B cell (primary cell): ENCODE measurements around the gene ATAD5. TPM values are rescaled to one million over a fixed set of nuclear protein-coding genes. Genes with fewer than 3 reads are reported as not detected.
A peak's percentile ranks its signal among the peaks of the same experiment; 100 is the strongest.

Source experiments
- ATAC-seq: fragments of 200-7000 bp; cut with Tn5 transposase; one replicate; pipeline ENCODE4 v1.10.0; 2021; ENCODE audit warnings: low read depth, mild to moderate bottlenecking, moderate number of reproducible peaks, moderate library complexity
- CTCF ChIA-PET: fragments of 350-600 bp; sonication (Branson Sonifier 250); formaldehyde crosslinking; loops from one replicate; lab custom pipeline; 2021; ENCODE audit warnings: antibody characterized with exemption, inconsistent platforms; lab: Charles Lee
- POLR2A ChIA-PET: fragments of 350-600 bp; sonication (Branson Sonifier 250); formaldehyde crosslinking; loops from one replicate; lab custom pipeline; 2021; ENCODE audit warnings: antibody characterized with exemption; lab: Charles Lee
- DNase-seq: peaks from one replicate; pipeline ENCODE4 v3.0.0; 2013
- H2AFZ ChIP-seq: 2 replicates; pipeline ENCODE4 v1.6.1; 2012; ENCODE audit warnings: mild to moderate bottlenecking, low read depth, low read length; ENCODE audit not compliant: insufficient read depth, poor library complexity, severe bottlenecking
- H3K27ac ChIP-seq, 2 donors: 1 replicate in 1 of 2; 2 replicates in 1 of 2; pipeline ENCODE4 v1.5.1; 2012 to 2013; ENCODE audit warnings: low read length in 2 of 2, mild to moderate bottlenecking in 2 of 2, moderate library complexity in 1 of 2
- H3K27me3 ChIP-seq, 4 experiments: fragments of 200-600 bp in 1 of 4; sonication (generic) in 1 of 4; replicated peaks in 1 of 4; 1 replicate in 2 of 4; 2 replicates in 2 of 4; pipeline versions ENCODE4 v1.6.1 to v1.7.0; 2013 to 2016; ENCODE audit warnings: low read length in 3 of 4, mild to moderate bottlenecking in 2 of 4, mixed read lengths in 1 of 4, moderate library complexity in 1 of 4; ENCODE audit not compliant: insufficient read depth in 4 of 4, control insufficient read depth in 3 of 4; ENCODE audit errors: control extremely low read depth in 1 of 4
- H3K36me3 ChIP-seq, 2 experiments: replicated peaks in 1 of 2; 1 replicate in 1 of 2; 2 replicates in 1 of 2; pipeline versions ENCODE4 v1.6.1 to v1.7.1; 2013; ENCODE audit warnings: low read length in 1 of 2; ENCODE audit not compliant: insufficient read depth in 2 of 2, control insufficient read depth in 1 of 2; ENCODE audit errors: control extremely low read depth in 1 of 2, extremely low read depth in 1 of 2
- H3K4me1 ChIP-seq, 2 donors: fragments of 200-600 bp in 1 of 2; sonication (generic) in 1 of 2; 1 replicate in 1 of 2; 2 replicates in 1 of 2; pipeline versions ENCODE4 v1.5.1 to v1.6.1; 2013 to 2017; ENCODE audit warnings: low read length in 2 of 2; ENCODE audit not compliant: control insufficient read depth in 2 of 2, insufficient read depth in 2 of 2
- H3K4me2 ChIP-seq: replicated peaks from 2 replicates; pipeline ENCODE3; 2012; ENCODE audit warnings: mild to moderate bottlenecking, low read depth, low read length; ENCODE audit not compliant: poor library complexity, severe bottlenecking
- H3K4me3 ChIP-seq, 5 experiments: fragments of 200-600 bp in 1 of 5; sonication (generic) in 1 of 5; 1 replicate in 3 of 5; 2 replicates in 2 of 5; pipeline versions ENCODE4 v1.5.1 to v1.7.0; 2011 to 2016; ENCODE audit warnings: low read length in 4 of 5, mild to moderate bottlenecking in 4 of 5, low read depth in 2 of 5, control low read depth in 1 of 5, moderate library complexity in 1 of 5; ENCODE audit not compliant: insufficient read depth in 1 of 5; ENCODE audit errors: control extremely low read depth in 1 of 5, extremely low read depth in 1 of 5
- H3K79me2 ChIP-seq: fragments of 200-600 bp; sonication (generic); one replicate; pipeline ENCODE4 v1.6.0; 2016; ENCODE audit warnings: low read length; ENCODE audit not compliant: control insufficient read depth, insufficient read depth
- H3K9ac ChIP-seq: fragments of 200-600 bp; sonication (generic); 2 replicates; pipeline ENCODE4 v1.6.1; 2017; ENCODE audit warnings: mild to moderate bottlenecking, low read length, moderate library complexity
- H3K9me3 ChIP-seq, 3 donors: one replicate each; pipeline versions ENCODE4 v1.6.1 to v1.7.1; 2013; ENCODE audit warnings: low read length in 2 of 3; ENCODE audit not compliant: control insufficient read depth in 2 of 3, insufficient read depth in 1 of 3; ENCODE audit errors: control extremely low read depth in 1 of 3
- H4K20me1 ChIP-seq: 2 replicates; pipeline ENCODE4 v1.6.0; 2012; ENCODE audit warnings: mild to moderate bottlenecking, low read length; ENCODE audit not compliant: insufficient read depth, control insufficient read depth, poor library complexity, severe bottlenecking
- H3K27ac Mint-ChIP-seq: one replicate; pipeline ENCODE4 v1.8.0; 2021; ENCODE audit warnings: mixed read lengths
- H3K27me3 Mint-ChIP-seq: one replicate; pipeline ENCODE4 v1.8.0; 2021; ENCODE audit warnings: mixed read lengths
- H3K4me1 Mint-ChIP-seq: one replicate; pipeline ENCODE4 v1.8.0; 2021; ENCODE audit warnings: mixed read lengths
- H3K4me3 Mint-ChIP-seq: one replicate; pipeline ENCODE4 v1.8.0; 2021; ENCODE audit warnings: mixed read lengths
- H3K9me3 Mint-ChIP-seq: one replicate; pipeline ENCODE4 v1.8.0; 2022; ENCODE audit warnings: mixed read lengths; ENCODE audit not compliant: insufficient read depth
- EZH2 ChIP-seq: IDR thresholded peaks from 2 replicates; pipeline ENCODE4 v1.6.1; 2012; ENCODE audit warnings: borderline replicate concordance, low read depth, mild to moderate bottlenecking, moderate library complexity, low read length; ENCODE audit not compliant: insufficient read depth, poor library complexity, severe bottlenecking
- WGBS: methylation state at CpG from one replicate; pipeline ENCODE4 v1.1.5; 2013; ENCODE audit warnings: missing lambda C conversion rate; ENCODE audit not compliant: insufficient coverage; 5-methylcytosine and 5-hydroxymethylcytosine counted together
- intact Hi-C: fragments of 100-400 bp; cut with micrococcal nuclease; formaldehyde crosslinking; loops from one replicate; pipeline ENCODE4 v1.10.0; 2022
- polyA plus RNA-seq: library from polyadenylated mRNA; depleted of rRNA; stranded (reverse); fragments of >200 nt; gene quantifications from 2 replicates; pipeline ENCODE4 v1.2.3, GENCODE V29; 2012
- total RNA-seq, 2 donors: library from RNA; stranded (reverse); fragments of 120-200 nt in 1 of 2; gene quantifications; 1 replicate in 1 of 2; 2 replicates in 1 of 2; pipeline versions ENCODE4 v1.2.3 to v1.2.4, GENCODE V29; 2013 to 2022
- TF ChIP-seq, protein P1 (sequence below): fragments of 200-600 bp; IDR thresholded peaks from one replicate; pipeline ENCODE4 v1.8.0; 2022; ENCODE audit warnings: antibody characterized with exemption, mild to moderate bottlenecking

ATAD5 gene
- total and polyA plus RNA-seq, 2 donors (not counting 1 experiment from before 2014, with no cell fraction given), result 1.2 to 7.3 TPM

DNA sequence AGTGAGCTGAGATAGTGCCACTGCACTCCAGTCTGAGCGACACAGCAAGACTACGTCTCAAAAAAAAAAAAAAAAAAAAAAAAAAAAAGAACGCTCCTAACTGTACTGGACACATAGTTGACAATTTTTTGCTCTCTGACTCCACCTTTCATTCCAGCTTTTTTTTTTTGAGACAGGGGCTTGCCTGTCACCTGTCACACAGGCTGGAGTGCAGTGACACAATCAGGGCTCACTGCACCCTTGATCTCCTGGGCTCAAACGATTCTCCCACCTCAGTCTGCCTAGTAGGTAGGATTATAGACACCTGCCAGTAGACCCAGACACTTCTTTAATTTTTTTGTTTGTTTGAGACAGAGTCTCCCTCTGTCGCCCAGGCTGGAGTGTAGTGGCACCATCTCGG, 4.7 kb upstream of the ATAD5 start:
- Histone ChIP-seq H3K4me3 (no peak overlapping the region), H3K27ac (no peak overlapping the region), H3K79me2 (peaks cover 42% of the 10 kb centered on the region), H3K27me3 (no peaks in the 10 kb centered on the region), H3K36me3 (no peaks in the 10 kb centered on the region), H4K20me1 (peaks cover 15% of the 10 kb centered on the region), H3K4me2 (no peak overlapping the region), H3K9me3 (no peaks in the 10 kb centered on the region), H3K4me1 (peaks cover 21 to 26% of the 10 kb centered on the region in 2 donors), H3K9ac (no peak overlapping the region), H2AFZ (no peak overlapping the region)
- ChIA-PET POLR2A (interaction anchor here (0.7 kb wide), 1 partner anchor 63 kb away, joined by 5 read pairs; no protein-coding TSS in a partner anchor), CTCF (interaction anchor here (1.0 to 11.7 kb wide), 5 partner anchors 11 to 442 kb away, joined by 3 to 207 read pairs (median 5); partner anchors contain the start of gene GOSR1)
- intact Hi-C loops, result loop anchor here (10.0 kb wide), 1 partner anchor 452 kb away; the partner anchor contains the start of gene CPD
- Mint-ChIP-seq H3K4me3 (no peak overlapping the region), H3K4me1 (peaks cover 28% of the 10 kb centered on the region), H3K9me3 (no peaks in the 10 kb centered on the region), H3K27me3 (no peaks in the 10 kb centered on the region), H3K27ac (no peak overlapping the region)
- 60% methylated on average over 1 of the region's 6 CpGs for WGBS
- DNase-seq (no peak), ATAC-seq (no peak)
- no peak for TF ChIP-seq EZH2

DNA sequence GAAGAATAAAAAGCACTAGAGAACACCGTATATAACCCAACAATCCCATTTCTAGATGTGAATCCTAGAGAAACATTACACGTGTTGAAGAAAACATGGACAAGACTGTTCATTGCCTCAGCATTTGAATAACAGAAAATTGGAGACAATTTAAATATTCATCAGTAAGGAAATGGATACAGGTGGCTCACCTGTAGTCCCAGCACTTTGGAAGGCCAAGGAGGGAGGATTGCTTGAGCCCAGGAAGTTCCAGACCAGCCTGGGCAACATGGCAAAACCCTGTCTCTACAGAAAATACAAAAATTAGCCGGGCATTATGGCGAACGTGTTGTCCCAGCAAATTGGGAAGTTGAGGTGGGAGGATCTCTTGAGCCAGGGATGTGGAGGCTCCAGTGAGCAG, 2.7 kb upstream of the ATAD5 start:
- ChIA-PET CTCF (interaction anchor here (11.7 kb wide), 1 partner anchor 21 kb away, joined by 207 read pairs; no protein-coding TSS in a partner anchor), POLR2A (no interaction called here)
- H3K4me3 Mint-ChIP-seq, result peak overlapping the region; percentile 19
- TF ChIP-seq, protein P1, sequence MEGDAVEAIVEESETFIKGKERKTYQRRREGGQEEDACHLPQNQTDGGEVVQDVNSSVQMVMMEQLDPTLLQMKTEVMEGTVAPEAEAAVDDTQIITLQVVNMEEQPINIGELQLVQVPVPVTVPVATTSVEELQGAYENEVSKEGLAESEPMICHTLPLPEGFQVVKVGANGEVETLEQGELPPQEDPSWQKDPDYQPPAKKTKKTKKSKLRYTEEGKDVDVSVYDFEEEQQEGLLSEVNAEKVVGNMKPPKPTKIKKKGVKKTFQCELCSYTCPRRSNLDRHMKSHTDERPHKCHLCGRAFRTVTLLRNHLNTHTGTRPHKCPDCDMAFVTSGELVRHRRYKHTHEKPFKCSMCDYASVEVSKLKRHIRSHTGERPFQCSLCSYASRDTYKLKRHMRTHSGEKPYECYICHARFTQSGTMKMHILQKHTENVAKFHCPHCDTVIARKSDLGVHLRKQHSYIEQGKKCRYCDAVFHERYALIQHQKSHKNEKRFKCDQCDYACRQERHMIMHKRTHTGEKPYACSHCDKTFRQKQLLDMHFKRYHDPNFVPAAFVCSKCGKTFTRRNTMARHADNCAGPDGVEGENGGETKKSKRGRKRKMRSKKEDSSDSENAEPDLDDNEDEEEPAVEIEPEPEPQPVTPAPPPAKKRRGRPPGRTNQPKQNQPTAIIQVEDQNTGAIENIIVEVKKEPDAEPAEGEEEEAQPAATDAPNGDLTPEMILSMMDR, result no peak
- TF ChIP-seq EZH2, result no peak
- no peaks in the 10 kb centered on the region for H3K9me3 Mint-ChIP-seq
- Histone ChIP-seq H3K4me1 (peaks cover 22 to 26% of the 10 kb centered on the region in 2 donors), H4K20me1 (peaks cover 3% of the 10 kb centered on the region), H3K27me3 (no peaks in the 10 kb centered on the region), H3K4me3 (no peak overlapping the region), H3K27ac (no peak overlapping the region), H3K9me3 (no peaks in the 10 kb centered on the region), H3K4me2 (no peak overlapping the region), H3K36me3 (no peaks in the 10 kb centered on the region), H3K79me2 (peaks cover 36% of the 10 kb centered on the region), H2AFZ (no peak overlapping the region), H3K9ac (no peak overlapping the region)
- WGBS, result no CpG with 5 or more reads among the region's 5 CpGs
- peaks cover 28% of the 10 kb centered on the region for H3K4me1 Mint-ChIP-seq
- no peaks in the 10 kb centered on the region for H3K27me3 Mint-ChIP-seq
- intact Hi-C loops, result loop anchor here (10.0 kb wide), 1 partner anchor 454 kb away; the partner anchor contains the start of gene CPD
- no peak for DNase-seq
- ATAC-seq, result no peak
- H3K27ac Mint-ChIP-seq, result no peak overlapping the region
